Activated CD8-positive, alpha-beta memory T cell treated with anti-CD3 and anti-CD28 coated beads for 4 hours (primary cell): Measurements from ENCODE around the gene S100PBP.

ENCODE experiments used
- DNase-seq, 2 donors: peaks; one replicate each; pipeline ENCODE4 v3.0.0-alpha.2; 2020; ENCODE audit warnings: low read depth in 2 of 2

S100PBP gene

GRCh38 chr1:32817159-32817814, at the start of gene S100PBP, which contains the start of gene YARS1:
Gene S100PBP (plus strand): TSS chr1:32817653. CDS start chr1:32826100, 8,447 bp downstream.
Gene YARS1 (minus strand): TSS chr1:32817358. CDS start chr1:32817244, 114 bp downstream.
- DNase-seq: peak; percentile 99 to 100

GRCh38 chr1:32768110-32768850, 49.2 kb upstream of the S100PBP start:
- no peak for DNase-seq

GRCh38 chr1:32769524-32770220, 47.8 kb upstream of the S100PBP start:
- no peak for DNase-seq

DNA sequence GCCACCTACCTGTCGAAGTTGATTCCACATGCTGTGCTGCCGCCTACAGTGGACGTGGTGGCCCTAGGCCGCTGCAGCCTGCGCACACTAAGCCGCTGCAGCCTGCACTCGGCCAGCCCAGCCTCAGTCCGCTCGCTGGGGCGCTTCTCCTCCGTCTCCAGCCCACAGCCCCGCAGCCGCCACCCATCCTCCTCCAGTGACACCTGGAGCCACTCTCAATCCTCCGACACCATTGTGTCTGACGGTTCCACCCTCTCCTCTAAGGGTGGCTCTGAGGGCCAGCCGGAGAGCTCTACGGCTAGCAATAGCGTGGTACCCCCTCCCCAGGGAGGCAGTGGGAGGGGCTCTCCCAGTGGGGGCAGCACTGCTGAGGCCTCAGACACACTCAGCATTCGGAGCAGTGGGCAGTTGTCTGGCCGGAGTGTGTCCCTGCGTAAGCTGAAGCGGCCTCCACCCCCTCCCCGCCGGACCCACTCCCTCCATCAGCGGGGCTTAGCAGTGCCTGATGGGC, 47.2 kb upstream of the S100PBP start:
- no peak for DNase-seq

GRCh38 chr1:32770741-32771548, 46.5 kb upstream of the S100PBP start:
- DNase-seq: no peak

DNA sequence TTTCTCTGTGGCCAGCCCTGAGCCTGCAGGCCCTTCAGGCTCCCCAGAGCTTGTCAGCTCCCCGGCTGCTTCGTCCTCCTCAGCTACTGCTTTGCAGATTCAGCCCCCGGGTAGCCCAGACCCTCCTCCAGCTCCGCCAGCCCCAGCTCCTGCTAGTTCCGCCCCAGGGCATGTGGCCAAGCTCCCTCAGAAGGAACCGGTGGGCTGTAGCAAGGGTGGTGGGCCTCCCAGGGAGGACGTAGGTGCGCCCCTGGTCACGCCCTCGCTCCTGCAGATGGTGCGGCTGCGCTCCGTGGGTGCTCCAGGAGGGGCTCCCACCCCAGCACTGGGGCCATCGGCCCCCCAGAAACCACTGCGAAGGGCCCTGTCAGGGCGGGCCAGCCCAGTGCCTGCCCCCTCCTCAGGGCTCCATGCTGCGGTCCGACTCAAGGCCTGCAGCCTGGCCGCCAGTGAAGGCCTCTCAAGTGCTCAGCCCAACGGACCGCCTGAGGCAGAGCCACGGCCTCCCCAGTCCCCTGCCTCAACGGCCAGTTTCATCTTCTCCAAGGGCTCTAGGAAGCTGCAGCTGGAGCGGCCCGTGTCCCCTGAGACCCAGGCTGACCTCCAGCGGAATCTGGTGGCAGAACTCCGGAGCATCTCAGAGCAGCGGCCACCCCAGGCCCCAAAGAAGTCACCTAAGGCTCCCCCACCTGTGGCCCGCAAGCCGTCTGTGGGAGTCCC, 45.7 kb upstream of the S100PBP start:
- DNase-seq: no peak

DNA sequence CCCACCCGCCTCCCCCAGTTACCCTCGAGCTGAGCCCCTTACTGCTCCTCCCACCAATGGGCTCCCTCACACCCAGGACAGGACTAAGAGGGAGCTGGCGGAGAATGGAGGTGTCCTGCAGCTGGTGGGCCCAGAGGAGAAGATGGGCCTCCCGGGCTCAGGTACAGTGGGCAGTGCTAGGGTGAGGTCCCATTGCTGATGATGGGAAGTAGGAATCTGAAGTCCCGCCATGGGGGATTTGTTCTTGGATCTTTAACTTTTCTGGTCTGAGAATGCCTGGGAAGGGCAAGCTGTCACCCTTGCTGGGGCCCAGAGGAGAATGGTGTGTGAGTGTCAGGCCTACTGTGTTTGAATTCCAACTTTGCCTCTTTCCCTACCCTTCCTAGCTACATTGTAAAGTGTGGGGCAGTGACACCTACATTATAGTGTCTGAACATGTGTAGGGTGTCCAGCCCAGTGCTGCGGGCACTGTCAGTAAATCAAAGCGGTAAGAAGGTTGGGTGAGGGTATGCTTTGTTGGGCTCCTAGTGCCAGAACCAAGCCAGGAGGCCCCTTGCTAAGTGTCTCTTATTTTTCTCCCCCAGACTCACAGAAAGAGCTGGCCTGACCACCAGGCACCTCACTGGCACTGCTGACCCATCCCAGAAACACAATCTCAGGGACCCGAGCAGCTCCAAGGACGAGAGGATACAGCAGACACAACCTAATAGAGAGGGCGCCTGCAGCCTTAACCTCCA, 45.0 kb upstream of the S100PBP start:
- DNase-seq: no peak

DNA sequence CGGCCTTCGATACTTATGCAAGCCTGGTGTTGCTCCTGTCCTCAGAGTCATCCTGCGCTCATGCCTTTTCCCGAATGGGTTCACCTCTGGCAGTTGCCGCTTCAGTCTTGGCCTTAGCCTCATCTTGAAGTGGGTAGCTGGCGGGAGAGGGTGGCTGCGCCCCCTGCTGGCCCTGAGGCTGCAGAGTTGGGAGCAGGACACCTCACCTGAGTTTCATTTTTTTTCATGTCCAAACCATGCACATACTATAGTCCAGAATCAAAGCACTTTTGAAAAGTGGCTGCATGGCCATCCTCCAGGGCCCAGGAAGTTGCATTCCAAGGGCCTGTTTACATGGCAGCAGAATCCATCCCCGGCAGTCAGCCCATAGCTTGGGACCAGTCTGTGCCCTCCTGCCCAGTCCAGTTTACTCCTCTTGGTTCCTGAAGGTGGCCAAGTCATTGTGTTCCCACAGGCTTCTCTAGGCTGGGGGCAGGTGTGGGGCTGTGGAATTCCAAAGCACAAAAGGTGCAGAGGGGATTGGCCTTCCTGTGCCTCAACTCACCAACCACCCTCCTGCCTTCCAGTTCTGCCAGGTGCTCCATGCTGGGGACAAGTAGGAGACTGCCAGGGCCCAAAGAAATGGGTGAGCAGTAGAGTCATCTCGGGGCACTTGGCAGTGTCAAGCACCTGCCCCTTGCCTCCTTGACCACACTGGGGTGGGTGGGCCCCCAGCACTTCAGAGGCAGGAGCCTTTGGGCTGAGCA, 44.3 kb upstream of the S100PBP start:
- peak; percentile 40 to 47 for DNase-seq

GRCh38 chr1:32773764-32774463, 43.5 kb upstream of the S100PBP start:
- no peak for DNase-seq

- DNase-seq: no peak
Measured at GRCh38 chr1:32774464-32774808, 43.0 kb upstream of the S100PBP start.

DNA sequence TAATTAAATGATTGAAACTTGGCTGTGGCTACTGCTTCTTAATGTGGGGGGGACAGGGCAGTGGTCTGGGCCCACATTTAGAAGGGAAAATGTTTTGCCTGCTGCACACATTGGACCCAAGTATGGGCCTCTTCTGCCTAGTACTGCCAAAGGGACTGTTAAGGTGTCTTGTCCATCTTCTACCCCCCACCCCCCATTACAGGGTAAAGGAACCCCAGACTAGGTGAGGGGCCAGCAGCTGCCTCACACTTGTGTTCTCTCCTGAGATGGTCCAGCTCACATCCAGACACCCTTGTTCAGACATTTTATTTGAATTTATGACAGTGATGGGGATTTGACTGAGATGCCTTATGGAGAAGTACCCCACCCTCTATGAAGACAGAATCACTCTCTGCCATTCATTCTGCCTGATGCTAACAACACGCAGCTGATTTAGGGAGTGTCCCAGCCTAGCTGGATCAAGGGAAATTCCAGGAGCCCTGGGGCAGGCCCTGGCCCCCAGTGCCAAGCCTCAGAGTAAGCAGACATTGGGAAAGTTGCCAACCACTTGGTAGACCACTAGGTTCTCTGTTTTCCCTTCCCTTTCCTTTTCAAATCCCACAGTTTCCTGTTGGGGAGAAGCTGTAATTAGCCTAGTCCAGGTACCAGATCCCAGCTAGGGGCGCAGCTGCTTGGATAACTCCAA, 42.4 kb upstream of the S100PBP start:
- no peak for DNase-seq

GRCh38 chr1:32775640-32776337, 41.7 kb upstream of the S100PBP start:
- no peak for DNase-seq

GRCh38 chr1:32779242-32779641, 38.2 kb upstream of the S100PBP start:
- DNase-seq: no peak

DNA sequence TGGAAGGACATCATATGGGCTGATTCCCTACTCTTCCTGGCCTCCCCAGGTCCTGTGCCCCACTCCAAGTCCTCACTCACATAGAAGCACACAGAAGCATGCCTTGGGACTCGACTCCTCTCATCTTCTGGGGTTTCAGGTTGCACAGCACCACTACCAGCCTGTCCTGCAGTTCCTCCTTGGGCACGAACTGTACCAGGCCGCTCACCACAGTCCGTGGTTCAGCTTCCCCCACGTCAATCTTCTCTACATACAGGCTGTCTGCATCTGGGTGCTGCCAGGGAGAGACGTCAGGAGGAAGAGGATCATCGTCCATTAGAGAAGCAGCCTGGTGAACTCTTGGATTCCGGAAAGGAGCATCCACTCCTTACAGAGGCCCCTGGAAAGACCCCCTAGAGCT, 37.4 kb upstream of the S100PBP start:
- no peak for DNase-seq

DNA sequence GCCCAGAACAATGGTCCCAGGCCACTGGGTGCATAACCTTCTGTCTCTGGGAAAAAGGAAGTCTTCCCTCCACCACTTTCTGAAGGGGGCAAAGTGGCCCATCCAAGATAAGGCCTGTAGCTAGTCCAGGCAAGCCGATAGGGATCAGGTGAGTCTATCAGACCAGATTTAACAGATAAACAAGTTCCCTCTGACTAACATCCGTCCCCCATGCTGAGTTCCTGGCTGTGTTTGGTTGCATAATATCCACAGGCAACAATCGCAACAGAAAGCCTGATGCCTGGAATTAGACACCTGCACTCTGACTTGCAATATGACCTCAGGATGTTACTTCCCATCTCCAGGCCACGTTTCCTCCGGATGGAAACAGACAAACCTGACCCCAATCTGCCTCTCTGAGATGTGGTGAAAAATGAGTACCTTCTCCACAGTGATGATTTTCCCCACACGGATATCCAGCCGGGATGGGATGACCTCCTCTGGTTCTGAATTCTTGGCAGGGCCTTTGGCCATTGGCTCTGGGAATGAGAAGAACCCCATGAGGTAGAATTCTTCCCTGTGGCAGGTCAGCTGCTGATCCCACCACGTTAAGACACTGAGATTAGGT, 36.7 kb upstream of the S100PBP start:
- DNase-seq: no peak

GRCh38 chr1:32782086-32782485, 35.4 kb upstream of the S100PBP start:
- DNase-seq: no peak

DNA sequence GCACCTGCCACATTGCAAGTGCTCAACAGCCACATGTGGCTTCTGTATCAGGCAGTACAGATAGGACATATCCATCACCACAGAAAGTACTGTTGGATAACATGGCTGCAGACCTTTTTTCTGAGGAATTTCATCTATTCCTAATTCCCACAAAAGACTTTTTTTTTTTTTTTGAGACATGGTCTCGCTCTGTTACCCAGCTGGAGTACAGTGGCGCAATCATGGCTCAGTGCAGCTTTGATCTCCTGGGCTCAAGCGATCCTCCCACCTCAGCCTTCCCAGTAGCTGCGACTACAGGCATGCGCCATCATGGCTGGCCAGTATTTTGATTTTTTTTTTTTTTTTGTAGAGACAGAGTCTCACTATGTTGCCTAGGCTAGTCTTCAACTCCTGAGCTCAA, 33.6 kb upstream of the S100PBP start:
- DNase-seq: no peak
